ENCODE measurements around the gene PAQR6. TPM values are rescaled to one million over a fixed set of nuclear protein-coding genes. Genes with fewer than 3 reads are reported as not detected.

PAQR6 gene
- total RNA-seq, 1 donor from 2014 or later = 8.4 TPM

DNA sequence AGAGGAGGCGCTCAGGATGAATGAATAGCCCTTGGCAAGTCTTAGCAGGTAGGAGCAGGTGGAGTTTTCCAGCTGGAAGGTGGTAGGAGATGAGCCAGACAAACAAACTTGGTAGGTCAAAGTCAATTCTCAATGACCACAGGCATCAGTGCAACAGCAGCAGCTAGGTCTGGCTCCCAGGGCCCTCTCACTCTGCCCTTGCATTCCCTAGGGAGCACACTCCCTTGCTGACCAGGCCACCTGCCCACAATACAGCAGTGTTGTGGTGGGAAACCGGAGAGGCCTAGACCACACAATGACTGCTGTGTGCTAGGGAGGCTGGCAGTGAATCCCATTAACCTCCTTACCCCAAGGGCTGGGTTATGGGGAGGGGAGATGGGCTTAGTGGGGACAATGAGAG lies 13.0 kb upstream of the PAQR6 start:
- TF ChIP-seq, protein P1, sequence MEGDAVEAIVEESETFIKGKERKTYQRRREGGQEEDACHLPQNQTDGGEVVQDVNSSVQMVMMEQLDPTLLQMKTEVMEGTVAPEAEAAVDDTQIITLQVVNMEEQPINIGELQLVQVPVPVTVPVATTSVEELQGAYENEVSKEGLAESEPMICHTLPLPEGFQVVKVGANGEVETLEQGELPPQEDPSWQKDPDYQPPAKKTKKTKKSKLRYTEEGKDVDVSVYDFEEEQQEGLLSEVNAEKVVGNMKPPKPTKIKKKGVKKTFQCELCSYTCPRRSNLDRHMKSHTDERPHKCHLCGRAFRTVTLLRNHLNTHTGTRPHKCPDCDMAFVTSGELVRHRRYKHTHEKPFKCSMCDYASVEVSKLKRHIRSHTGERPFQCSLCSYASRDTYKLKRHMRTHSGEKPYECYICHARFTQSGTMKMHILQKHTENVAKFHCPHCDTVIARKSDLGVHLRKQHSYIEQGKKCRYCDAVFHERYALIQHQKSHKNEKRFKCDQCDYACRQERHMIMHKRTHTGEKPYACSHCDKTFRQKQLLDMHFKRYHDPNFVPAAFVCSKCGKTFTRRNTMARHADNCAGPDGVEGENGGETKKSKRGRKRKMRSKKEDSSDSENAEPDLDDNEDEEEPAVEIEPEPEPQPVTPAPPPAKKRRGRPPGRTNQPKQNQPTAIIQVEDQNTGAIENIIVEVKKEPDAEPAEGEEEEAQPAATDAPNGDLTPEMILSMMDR (IDR thresholded peaks at IDR 0.05; ENCODE audit: unreplicated experiment) = no peak
- no peak for DNase-seq (ENCODE audit: low spot score)
- peak overlapping the region; percentile 36 for H3K27ac Mint-ChIP-seq (ENCODE audit: unreplicated experiment)
- H3K9me3 Mint-ChIP-seq (ENCODE audit: unreplicated experiment) = no peaks in the 10 kb centered on the region
- H3K27me3 Mint-ChIP-seq (ENCODE audit: unreplicated experiment) = peaks cover 4% of the 10 kb centered on the region
- peak overlapping the region; percentile 64 for H3K4me3 Mint-ChIP-seq (ENCODE audit: unreplicated experiment)
- peaks cover 8% of the 10 kb centered on the region for H3K4me1 Mint-ChIP-seq (ENCODE audit: unreplicated experiment)
- peaks cover 56% of the 10 kb centered on the region for H3K36me3 Mint-ChIP-seq (ENCODE audit: low read depth, unreplicated experiment)

DNA sequence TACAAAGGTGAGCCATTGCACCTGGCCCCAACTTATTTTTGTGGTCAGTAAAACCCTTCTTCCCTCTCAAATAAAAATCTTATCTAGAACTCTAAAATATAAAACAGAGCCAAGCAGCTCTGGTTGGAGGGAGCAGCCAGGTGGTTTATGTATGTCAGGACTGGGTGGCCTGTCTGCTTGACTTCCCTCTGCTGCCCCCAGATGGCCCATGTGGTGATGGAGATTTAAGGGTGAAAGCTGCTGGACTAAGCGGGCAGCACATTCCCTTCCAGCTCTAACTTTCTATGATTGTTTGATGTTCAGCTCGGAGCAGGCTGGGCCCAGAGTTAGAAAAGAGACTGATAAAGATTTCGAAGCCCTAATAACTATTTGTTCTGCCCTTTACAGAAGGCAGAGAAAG lies 11.9 kb upstream of the PAQR6 start:
- Mint-ChIP-seq H3K4me1 (ENCODE audit: unreplicated experiment) (peaks cover 8% of the 10 kb centered on the region), H3K27me3 (ENCODE audit: unreplicated experiment) (peaks cover 4% of the 10 kb centered on the region), H3K4me3 (ENCODE audit: unreplicated experiment) (peak overlapping the region; percentile 71), H3K36me3 (ENCODE audit: low read depth, unreplicated experiment) (peaks cover 52% of the 10 kb centered on the region), H3K9me3 (ENCODE audit: unreplicated experiment) (no peaks in the 10 kb centered on the region), H3K27ac (ENCODE audit: unreplicated experiment) (peak overlapping the region; percentile 7)
- no peak for DNase-seq (ENCODE audit: low spot score)
- TF ChIP-seq, protein P1 (IDR thresholded peaks at IDR 0.05; ENCODE audit: unreplicated experiment) = no peak

DNA sequence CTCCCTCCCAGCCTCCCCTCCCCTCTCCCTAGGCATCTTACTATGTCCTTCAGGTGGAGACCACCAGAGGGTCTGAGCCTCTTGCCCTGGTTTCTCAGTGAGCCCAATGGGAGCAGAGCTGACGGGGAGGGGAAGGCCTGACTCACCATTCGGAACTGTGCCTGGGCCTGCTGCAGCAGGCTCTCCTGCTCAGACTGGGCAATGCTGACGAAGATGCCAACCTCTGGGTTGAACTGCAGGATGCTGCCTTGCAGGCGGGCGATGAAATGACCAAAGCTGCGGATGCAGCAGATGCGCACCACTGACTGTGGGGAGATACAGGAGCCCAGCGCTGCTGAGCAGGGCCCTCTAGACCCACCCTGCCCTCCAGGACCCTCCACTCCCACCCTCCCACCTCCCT lies 11.0 kb upstream of the PAQR6 start:
- no peak for DNase-seq (ENCODE audit: low spot score)
- H3K4me1 Mint-ChIP-seq (ENCODE audit: unreplicated experiment) = peaks cover 10% of the 10 kb centered on the region
- TF ChIP-seq, protein P1 (IDR thresholded peaks at IDR 0.05; ENCODE audit: unreplicated experiment) = no peak
- peaks cover 6% of the 10 kb centered on the region for H3K27me3 Mint-ChIP-seq (ENCODE audit: unreplicated experiment)
- no peak overlapping the region for H3K27ac Mint-ChIP-seq (ENCODE audit: unreplicated experiment)
- no peak overlapping the region for H3K4me3 Mint-ChIP-seq (ENCODE audit: unreplicated experiment)
- H3K9me3 Mint-ChIP-seq (ENCODE audit: unreplicated experiment) = no peaks in the 10 kb centered on the region
- H3K36me3 Mint-ChIP-seq (ENCODE audit: low read depth, unreplicated experiment) = peaks cover 50% of the 10 kb centered on the region

DNA sequence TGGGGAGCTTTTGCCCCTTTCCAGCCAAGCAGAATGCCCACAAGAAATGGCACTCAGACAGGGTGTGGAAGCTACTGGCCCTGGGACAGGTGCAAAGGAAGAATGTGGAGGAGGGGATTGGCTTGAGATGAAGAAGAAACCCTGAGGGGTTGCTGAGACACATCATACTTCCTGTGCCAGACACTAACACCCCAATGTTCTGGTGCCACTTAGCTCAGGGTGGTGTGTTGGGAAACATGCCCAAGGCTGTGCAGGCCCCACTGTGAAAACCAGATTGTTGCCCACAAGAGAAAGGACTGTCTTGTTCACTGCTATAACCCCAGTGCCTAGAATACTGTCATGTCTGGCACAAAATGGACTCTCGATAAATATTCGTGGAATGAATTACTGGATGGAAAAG lies 9.9 kb upstream of the PAQR6 start:
- TF ChIP-seq, protein P1 (IDR thresholded peaks at IDR 0.05; ENCODE audit: unreplicated experiment) = no peak
- peaks cover 48% of the 10 kb centered on the region for H3K36me3 Mint-ChIP-seq (ENCODE audit: low read depth, unreplicated experiment)
- peaks cover 12% of the 10 kb centered on the region for H3K4me1 Mint-ChIP-seq (ENCODE audit: unreplicated experiment)
- H3K27ac Mint-ChIP-seq (ENCODE audit: unreplicated experiment) = no peak overlapping the region
- peaks cover 9% of the 10 kb centered on the region for H3K27me3 Mint-ChIP-seq (ENCODE audit: unreplicated experiment)
- peak overlapping the region; percentile 21 for H3K4me3 Mint-ChIP-seq (ENCODE audit: unreplicated experiment)
- H3K9me3 Mint-ChIP-seq (ENCODE audit: unreplicated experiment) = no peaks in the 10 kb centered on the region
- DNase-seq (ENCODE audit: low spot score) = no peak

DNA sequence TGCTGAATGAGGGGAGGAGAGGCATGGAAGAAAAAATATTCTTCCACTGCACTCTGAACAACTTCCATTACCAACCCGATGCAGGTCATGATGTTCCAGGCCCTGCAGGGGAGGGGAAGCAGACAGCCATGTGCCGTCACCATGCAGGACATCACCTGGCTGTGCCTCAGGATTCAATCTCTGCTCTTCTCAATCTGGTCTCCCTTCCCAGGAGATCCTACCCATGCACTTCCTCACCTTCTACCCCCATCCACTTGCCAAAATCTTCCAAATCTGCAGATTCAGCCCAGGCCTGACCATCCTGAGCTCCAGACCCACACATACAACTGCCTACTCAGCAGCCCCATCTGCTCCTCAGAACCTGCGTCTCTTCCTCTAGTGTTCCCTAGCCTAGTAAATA lies 5.8 kb upstream of the PAQR6 start:
- DNase-seq (ENCODE audit: low spot score) = no peak
- Mint-ChIP-seq H3K9me3 (ENCODE audit: unreplicated experiment) (no peaks in the 10 kb centered on the region), H3K27me3 (ENCODE audit: unreplicated experiment) (peaks cover 6% of the 10 kb centered on the region), H3K4me3 (ENCODE audit: unreplicated experiment) (no peak overlapping the region), H3K36me3 (ENCODE audit: low read depth, unreplicated experiment) (peaks cover 38% of the 10 kb centered on the region), H3K27ac (ENCODE audit: unreplicated experiment) (no peak overlapping the region), H3K4me1 (ENCODE audit: unreplicated experiment) (peaks cover 39% of the 10 kb centered on the region)
- TF ChIP-seq, protein P1 (IDR thresholded peaks at IDR 0.05; ENCODE audit: unreplicated experiment) = no peak
